ENCODE measurements around the gene NSD1.

The NSD1 gene

GRCh38 chr5:177133096-177133852 is at the start of gene NSD1:
TSS of gene NSD1 (plus strand) at chr5:177133773. CDS start at chr5:177135104, 1,331 bp downstream.
- DNase-seq = peak; percentile 71

- no peak for DNase-seq
Measured at GRCh38 chr5:177084175-177084574, 49.4 kb upstream of the NSD1 start.

GRCh38 chr5:177085985-177086653 is 47.5 kb upstream of the NSD1 start:
- DNase-seq = peak; percentile 37

GRCh38 chr5:177086654-177087397 is 46.7 kb upstream of the NSD1 start, which contains the start of gene FGFR4:
TSS of gene FGFR4 (plus strand) at chr5:177086915. CDS start at chr5:177089603, 2,688 bp downstream.
- peak; percentile 76 for DNase-seq

- no peak for DNase-seq
Measured at GRCh38 chr5:177087398-177088005, 46.1 kb upstream of the NSD1 start.

- DNase-seq = no peak
Measured at GRCh38 chr5:177089127-177089526, 44.4 kb upstream of the NSD1 start.

- DNase-seq = no peak
Measured at GRCh38 chr5:177089825-177090641, 43.5 kb upstream of the NSD1 start.

GRCh38 chr5:177090813-177091212 is 42.8 kb upstream of the NSD1 start:
- no peak for DNase-seq

- DNase-seq = no peak
Measured at GRCh38 chr5:177091232-177091631, 42.3 kb upstream of the NSD1 start.

- no peak for DNase-seq
Measured at GRCh38 chr5:177092178-177093081, 41.1 kb upstream of the NSD1 start.

GRCh38 chr5:177093082-177093712 is 40.4 kb upstream of the NSD1 start:
- DNase-seq = no peak

GRCh38 chr5:177093803-177094202 is 39.8 kb upstream of the NSD1 start:
- no peak for DNase-seq

- no peak for DNase-seq
Measured at GRCh38 chr5:177094224-177095087, 39.1 kb upstream of the NSD1 start.

- DNase-seq = no peak
Measured at GRCh38 chr5:177095088-177095669, 38.4 kb upstream of the NSD1 start.

- DNase-seq = no peak
Measured at GRCh38 chr5:177096162-177097015, 37.2 kb upstream of the NSD1 start.

GRCh38 chr5:177097016-177097985 is 36.3 kb upstream of the NSD1 start:
- no peak for DNase-seq

GRCh38 chr5:177098120-177098469 is 35.5 kb upstream of the NSD1 start:
- DNase-seq = no peak
